ENCODE data around the gene TMEM52B.

TMEM52B gene

GRCh38 chr12:10155966-10156365 is 22.9 kb upstream of the TMEM52B start:
- TF ChIP-seq, protein P1, sequence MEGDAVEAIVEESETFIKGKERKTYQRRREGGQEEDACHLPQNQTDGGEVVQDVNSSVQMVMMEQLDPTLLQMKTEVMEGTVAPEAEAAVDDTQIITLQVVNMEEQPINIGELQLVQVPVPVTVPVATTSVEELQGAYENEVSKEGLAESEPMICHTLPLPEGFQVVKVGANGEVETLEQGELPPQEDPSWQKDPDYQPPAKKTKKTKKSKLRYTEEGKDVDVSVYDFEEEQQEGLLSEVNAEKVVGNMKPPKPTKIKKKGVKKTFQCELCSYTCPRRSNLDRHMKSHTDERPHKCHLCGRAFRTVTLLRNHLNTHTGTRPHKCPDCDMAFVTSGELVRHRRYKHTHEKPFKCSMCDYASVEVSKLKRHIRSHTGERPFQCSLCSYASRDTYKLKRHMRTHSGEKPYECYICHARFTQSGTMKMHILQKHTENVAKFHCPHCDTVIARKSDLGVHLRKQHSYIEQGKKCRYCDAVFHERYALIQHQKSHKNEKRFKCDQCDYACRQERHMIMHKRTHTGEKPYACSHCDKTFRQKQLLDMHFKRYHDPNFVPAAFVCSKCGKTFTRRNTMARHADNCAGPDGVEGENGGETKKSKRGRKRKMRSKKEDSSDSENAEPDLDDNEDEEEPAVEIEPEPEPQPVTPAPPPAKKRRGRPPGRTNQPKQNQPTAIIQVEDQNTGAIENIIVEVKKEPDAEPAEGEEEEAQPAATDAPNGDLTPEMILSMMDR (IDR thresholded peaks at IDR 0.05; ENCODE audit: low read depth, low read length, missing control alignments), result no peak

DNA sequence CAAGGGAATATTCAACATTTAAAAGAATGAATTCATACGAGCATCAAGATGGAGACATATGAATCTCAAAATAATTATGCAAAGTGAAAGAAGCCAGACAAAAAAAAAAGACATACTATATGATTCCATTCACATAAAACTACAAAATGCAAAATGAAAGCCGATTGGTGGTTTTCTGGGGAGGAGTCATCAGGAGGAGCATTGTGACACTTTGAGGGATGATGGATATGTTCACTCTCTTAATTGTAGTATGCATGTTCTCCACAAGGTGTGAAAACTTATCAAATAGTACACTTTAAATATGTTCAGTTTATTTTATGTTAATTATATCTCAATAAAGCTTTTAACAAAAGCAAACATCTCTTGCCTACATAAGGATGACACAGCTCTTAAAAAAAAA is 20.4 kb upstream of the TMEM52B start:
- H3K4me3 ChIP-seq (replicated peaks; ENCODE audit: low read depth, low read length), result no peak overlapping the region
- DNase-seq (ENCODE audit: extremely low read depth, low read depth), result no peak
- TF ChIP-seq, protein P1 (IDR thresholded peaks at IDR 0.05; ENCODE audit: low read depth, low read length, missing control alignments), result no peak

More at GRCh38 chr12:10155966-10156365, 22.9 kb upstream of the TMEM52B start:
- DNase-seq (ENCODE audit: extremely low read depth, low read depth), result no peak
- no peak overlapping the region for H3K4me3 ChIP-seq (replicated peaks; ENCODE audit: low read depth, low read length)

GRCh38 chr12:10159280-10159679 is 19.6 kb upstream of the TMEM52B start:
- TF ChIP-seq, protein P1 (IDR thresholded peaks at IDR 0.05; ENCODE audit: low read depth, low read length, missing control alignments), result no peak
- DNase-seq (ENCODE audit: extremely low read depth, low read depth), result no peak
- no peak overlapping the region for H3K4me3 ChIP-seq (replicated peaks; ENCODE audit: low read depth, low read length)

DNA sequence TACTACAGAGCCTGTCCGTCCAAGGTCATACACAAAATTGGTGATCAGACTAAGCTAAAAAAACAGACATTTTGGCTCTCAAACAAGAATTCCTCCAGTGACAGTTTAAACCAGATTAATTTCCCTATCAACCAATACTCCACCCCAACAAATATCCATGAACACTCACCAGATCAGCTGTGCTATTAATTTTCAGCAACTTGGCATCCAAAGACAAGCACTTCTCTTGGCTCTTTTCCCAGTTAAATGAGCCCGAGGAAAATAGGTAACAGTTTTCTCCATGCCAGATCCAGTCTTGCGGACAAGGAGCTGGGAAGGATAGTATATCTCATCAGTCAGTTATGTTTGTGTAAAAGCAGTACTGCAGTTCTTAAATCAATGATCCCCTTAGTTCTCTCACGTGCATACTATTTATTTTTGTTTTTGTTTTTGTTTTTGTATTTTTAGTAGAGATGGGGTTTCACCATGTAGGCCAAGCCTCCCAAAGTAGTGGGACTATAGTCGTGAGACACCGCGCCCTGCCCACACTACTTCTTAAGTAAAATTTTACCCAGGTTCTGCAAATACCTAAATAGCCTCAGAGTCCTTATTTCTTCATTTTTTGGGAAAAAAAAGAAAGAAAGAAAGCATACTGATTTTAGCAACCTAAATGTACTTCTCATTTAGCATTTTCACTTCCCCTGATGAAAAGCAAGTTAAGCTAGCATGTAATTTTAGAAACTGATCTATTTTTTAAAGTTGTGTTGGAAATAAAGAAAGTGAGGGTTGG is 18.0 kb upstream of the TMEM52B start:
- TF ChIP-seq, protein P1 (IDR thresholded peaks at IDR 0.05; ENCODE audit: low read depth, low read length, missing control alignments), result no peak
- no peak for DNase-seq (ENCODE audit: extremely low read depth, low read depth)

DNA sequence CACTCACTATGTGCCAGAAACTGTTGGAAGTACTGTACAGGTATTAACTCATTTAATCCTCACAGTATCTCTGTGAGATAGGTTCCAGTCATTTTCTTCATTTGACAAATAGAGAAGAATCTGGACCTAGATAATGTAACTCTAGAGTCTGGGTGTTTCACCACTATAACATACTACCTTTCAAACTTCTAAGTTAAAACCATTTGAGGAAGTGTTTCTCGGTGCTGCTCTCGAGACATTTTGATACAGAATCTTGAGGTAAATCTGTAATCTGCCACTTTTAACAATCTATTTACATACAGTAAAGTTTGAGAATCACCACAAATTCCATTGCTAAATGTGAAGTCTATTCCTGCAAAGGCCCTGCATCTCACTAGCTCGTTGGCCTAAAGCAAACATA is 15.7 kb upstream of the TMEM52B start:
- TF ChIP-seq, protein P1 (IDR thresholded peaks at IDR 0.05; ENCODE audit: low read depth, low read length, missing control alignments), result no peak
- H3K4me3 ChIP-seq (replicated peaks; ENCODE audit: low read depth, low read length), result no peak overlapping the region
- DNase-seq (ENCODE audit: extremely low read depth, low read depth), result no peak

More for the DNA sequence above, 18.0 kb upstream of the TMEM52B start:
- H3K4me3 ChIP-seq (replicated peaks; ENCODE audit: low read depth, low read length), result no peak overlapping the region

- TF ChIP-seq, protein P1 (IDR thresholded peaks at IDR 0.05; ENCODE audit: low read depth, low read length, missing control alignments), result no peak
- no peak for DNase-seq (ENCODE audit: extremely low read depth, low read depth)
- no peak overlapping the region for H3K4me3 ChIP-seq (replicated peaks; ENCODE audit: low read depth, low read length)
Measured at GRCh38 chr12:10165421-10165820, 13.4 kb upstream of the TMEM52B start.
